GM12873 (cell line): Measurements from ENCODE around the gene VARS1.
A peak's percentile ranks its signal among the peaks of the same experiment; 100 is the strongest.

Experiments used
- TF ChIP-seq, protein P1 (sequence below): IDR thresholded peaks from 2 replicates; pipeline ENCODE4 v1.5.1; 2012; ENCODE audit warnings: low read depth, mild to moderate bottlenecking, moderate library complexity, low read length, control low read depth; ENCODE audit not compliant: insufficient read depth; ENCODE audit errors: missing control alignments

Gene VARS1

DNA sequence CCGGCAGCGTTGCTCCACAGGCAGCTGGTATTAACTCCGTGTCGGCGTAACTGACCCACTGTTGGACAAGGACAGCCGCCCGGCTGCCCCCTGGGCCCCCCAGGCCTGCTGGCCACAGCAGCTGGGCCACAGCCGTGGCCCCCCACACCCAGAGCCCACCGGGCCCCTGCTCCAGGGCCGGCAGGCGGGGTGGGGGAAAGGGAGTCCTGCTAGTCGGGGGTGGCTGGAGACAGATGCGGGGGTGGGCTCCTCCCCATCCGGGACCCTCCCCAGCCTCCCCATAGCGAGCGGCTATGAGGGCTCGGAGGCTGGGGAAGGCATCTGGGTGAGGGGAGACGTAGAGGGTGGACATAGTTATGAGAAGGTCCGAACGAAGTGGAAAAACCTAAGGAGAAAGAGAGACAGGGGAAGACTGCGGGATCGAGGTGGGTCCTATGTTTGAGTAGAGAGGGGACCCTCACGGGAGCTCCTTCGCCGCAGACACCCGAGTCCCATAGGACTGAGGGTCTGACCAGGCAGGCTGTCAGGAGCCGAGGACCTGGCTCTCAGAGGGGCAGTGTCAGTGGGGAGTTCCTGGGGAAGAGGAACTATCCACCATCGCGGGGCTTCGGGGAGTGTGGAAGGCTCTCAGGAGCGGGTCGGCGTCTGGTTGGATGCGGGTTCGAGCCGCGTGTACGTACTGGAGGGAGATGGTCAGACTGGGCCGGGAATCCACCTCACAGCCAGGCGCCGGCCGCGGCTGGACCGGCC lies 511 bp downstream of the VARS1 start:
- TF ChIP-seq, protein P1, sequence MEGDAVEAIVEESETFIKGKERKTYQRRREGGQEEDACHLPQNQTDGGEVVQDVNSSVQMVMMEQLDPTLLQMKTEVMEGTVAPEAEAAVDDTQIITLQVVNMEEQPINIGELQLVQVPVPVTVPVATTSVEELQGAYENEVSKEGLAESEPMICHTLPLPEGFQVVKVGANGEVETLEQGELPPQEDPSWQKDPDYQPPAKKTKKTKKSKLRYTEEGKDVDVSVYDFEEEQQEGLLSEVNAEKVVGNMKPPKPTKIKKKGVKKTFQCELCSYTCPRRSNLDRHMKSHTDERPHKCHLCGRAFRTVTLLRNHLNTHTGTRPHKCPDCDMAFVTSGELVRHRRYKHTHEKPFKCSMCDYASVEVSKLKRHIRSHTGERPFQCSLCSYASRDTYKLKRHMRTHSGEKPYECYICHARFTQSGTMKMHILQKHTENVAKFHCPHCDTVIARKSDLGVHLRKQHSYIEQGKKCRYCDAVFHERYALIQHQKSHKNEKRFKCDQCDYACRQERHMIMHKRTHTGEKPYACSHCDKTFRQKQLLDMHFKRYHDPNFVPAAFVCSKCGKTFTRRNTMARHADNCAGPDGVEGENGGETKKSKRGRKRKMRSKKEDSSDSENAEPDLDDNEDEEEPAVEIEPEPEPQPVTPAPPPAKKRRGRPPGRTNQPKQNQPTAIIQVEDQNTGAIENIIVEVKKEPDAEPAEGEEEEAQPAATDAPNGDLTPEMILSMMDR: no peak

DNA sequence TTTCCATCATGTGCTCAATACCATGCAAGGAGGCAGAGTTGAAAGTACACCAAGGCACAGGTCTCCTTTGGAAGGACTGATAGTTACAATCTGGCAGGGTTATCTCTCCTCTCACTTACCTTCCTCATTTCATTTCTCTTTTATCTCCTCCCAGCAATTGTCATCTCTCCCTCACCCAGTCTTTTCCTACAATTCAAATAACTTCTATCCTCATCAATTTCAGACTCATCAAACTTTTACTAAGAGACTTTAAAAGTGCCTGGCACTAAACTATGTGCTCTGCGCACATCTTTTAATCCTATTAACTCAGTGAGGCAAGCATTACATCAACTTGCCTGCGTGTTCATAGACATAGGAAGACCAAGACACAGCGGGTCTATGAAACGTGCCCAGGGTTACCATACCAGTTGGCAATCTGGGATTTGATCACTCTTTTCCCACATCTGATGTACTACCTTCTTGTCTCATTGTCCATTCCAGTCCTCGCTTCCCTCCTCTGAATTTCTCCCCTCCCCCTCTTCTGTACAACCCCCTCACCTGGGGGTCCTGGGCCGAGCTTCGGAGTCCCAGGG lies 1.2 kb downstream of the VARS1 start:
- TF ChIP-seq, protein P1: no peak

DNA sequence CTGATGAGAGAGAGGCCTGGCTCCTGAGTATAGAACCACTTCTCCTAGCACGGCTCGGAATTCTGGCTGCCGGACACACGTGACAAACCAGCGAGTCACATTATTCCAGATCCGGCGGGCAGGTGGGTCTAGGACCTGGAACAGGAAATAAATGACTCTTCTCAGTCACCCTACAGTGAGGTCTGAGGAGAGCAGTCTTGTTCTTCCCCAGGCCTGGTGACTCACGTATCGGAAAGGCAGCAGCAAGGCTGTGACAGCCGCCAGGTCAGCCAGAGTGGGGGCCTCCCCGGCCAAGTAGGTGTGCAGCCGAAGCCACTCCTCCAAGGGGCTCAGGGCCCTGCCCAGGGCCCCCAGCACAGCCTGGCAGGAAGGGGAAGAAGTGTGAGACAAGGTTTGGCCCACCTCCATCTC lies 2.8 kb downstream of the VARS1 start:
- TF ChIP-seq, protein P1: no peak

DNA sequence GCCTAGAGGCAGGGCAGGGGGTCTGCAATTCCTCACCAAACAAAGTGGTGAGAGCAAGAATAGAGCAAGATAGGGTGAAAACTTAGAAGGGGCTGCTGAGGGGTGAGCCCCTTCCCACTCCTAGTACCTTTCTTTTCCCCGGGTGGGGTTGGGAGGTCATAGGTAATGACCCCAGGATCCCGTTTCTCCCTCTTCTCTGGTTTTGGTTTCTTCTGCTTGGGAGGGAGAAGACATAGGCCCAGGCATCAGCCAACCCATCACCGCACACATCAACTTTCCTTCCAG lies 3.5 kb downstream of the VARS1 start:
- TF ChIP-seq, protein P1: no peak

DNA sequence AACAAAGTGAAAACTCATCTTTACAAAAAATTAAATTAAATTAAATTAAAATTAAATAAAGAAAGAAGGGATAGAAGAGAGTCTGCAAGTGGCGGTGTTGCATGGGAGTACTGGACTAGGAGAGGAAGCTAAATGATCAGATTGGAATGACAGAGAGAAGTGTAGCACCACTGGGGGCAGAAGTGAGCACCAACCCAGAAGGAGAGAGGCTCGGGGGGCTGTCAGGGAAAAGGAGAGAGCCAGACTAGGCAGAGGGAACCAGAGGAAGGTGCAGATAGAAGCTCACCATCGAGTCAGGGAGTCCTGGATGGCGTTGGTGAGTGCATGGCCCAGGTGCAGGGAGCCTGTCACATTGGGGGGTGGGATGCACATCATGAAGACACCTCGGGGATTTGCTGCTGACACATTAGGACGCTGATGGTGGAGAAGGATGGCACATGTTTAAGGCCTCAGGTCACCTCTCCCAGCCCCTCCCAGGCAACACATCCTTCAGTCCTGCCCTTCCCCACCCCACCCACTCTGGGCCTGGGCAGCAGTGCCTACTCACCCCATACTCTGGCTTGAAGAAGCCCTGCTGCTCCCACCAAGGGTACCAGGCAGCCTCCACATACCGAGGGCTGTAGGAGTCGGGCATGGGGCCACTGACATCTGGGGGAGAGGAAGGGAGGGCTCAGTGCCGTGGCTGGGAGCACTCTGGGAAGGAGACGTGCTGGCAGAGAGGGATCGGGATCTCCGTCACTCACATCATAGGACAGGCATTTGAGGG lies 4.0 kb downstream of the VARS1 start:
- TF ChIP-seq, protein P1: peak; percentile 81

DNA sequence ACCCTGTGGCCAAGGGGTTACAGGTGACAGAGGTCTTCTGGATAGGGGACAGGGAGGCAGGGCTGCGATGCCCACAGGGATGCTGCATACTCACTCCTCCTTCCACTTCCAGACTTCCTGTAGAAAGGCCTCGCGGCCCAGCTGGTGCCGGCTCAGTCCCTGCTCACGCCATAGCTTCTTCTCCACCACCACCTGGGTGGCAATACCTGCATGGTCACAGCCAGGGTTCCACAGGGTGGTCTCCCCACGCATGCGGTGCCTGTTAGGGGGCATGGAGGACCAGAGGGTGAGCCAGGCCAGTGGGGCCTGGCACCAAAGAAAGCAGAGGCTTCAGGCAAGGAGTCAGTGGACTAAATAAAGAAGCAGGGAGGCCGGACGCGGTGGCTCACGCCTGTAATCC lies 10.1 kb downstream of the VARS1 start:
- TF ChIP-seq, protein P1: no peak

DNA sequence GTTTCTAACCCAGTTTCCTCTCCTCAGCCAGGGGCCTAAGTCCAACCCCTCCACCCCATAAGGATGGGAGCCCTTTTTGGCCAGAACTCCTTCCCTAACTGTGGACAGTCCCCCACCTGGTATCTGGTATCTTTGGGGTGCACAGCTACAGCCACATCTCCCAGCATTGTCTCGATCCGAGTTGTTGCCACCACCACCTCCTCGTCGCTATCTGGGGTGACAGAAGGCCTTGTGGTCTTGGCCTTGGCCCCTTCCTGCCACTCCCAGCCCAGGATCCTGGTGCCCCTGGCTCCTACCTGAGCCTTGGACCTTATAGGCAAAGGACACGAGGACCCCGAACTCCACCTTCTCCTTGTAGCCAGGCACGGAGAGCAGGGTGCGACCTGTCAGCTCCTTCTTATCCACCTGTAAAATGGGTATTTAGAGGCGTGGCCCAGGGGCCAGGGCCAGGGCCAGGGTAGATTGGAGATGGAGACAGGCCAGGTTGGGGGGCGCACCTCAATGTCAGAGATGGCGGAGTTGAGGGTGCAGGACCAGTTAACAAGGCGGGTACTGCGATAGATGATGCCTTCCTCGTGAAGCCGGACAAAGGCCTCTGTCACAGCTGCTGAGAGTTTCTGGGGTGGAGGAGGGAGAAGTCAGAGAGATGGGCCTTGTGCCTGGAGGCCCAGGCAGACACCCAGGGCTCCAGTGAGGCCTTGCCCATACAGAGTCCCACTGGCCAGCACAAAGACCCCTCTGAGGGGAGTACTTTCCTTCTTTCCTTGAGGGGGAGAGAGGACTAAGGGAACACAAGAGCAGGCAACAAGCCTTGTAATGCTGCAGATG lies 11.2 kb downstream of the VARS1 start:
- TF ChIP-seq, protein P1: no peak
